Activated CD8-positive, alpha-beta memory T cell treated with anti-CD3 and anti-CD28 coated beads, Interleukin-2, amount 10 ng/mL, durations not matched to agents 7 days and 5 days (primary cell): Measurements from ENCODE around the gene AIP. TPM values are rescaled to one million over a fixed set of nuclear protein-coding genes. Genes with fewer than 3 reads are reported as not detected.

Experiments used
- ATAC-seq: fragments of 150-1000 bp; cut with Tn5 transposase; one replicate; pipeline ENCODE4 v1.10.0; 2021; ENCODE audit warnings: moderate library complexity
- CTCF ChIA-PET: fragments of 350-600 bp; sonication (Branson Sonifier 250); formaldehyde crosslinking; loops from one replicate; lab custom pipeline; 2021; ENCODE audit warnings: antibody characterized with exemption; lab: Charles Lee
- DNase-seq: peaks from one replicate; pipeline ENCODE4 v3.0.0-alpha.2; 2020
- H3K27ac Mint-ChIP-seq: one replicate; pipeline ENCODE4 v1.8.0; 2021; ENCODE audit warnings: mild to moderate bottlenecking, mixed read lengths
- H3K27me3 Mint-ChIP-seq: one replicate; pipeline ENCODE4 v1.8.0; 2021; ENCODE audit warnings: mixed read lengths
- H3K36me3 Mint-ChIP-seq: one replicate; pipeline ENCODE4 v1.8.0; 2021; ENCODE audit warnings: mild to moderate bottlenecking, mixed read lengths
- H3K4me1 Mint-ChIP-seq: one replicate; pipeline ENCODE4 v1.8.0; 2021; ENCODE audit warnings: mixed read lengths
- H3K4me3 Mint-ChIP-seq: one replicate; pipeline ENCODE4 v1.8.0; 2021; ENCODE audit warnings: mild to moderate bottlenecking, moderate library complexity, mixed read lengths
- H3K9me3 Mint-ChIP-seq: one replicate; pipeline ENCODE4 v1.8.0; 2022; ENCODE audit warnings: low read depth, mixed read lengths
- total RNA-seq, 2 experiments: library from RNA; stranded (reverse); gene quantifications; one replicate each; pipeline ENCODE4 v1.2.3, GENCODE V29; 2021

AIP gene
- total RNA-seq, 2 experiments from 2014 or later = 168 to 178 TPM

GRCh38 chr11:67439321-67440228 is 43.3 kb upstream of the AIP start:
- no peak for ATAC-seq
- CTCF ChIA-PET = interaction anchor here (0.9 to 8.0 kb wide), 13 partner anchors 11 to 78 kb away, joined by 3 to 96 read pairs (median 4); partner anchors contain the start of genes GPR152, PPP1CA, RPS6KB2 and TBC1D10C
- peaks cover 23% of the 10 kb centered on the region for H3K36me3 Mint-ChIP-seq

GRCh38 chr11:67440229-67441097 is 42.4 kb upstream of the AIP start:
- H3K27ac Mint-ChIP-seq = peak overlapping the region; percentile 93
- CTCF ChIA-PET = interaction anchor here (1.2 to 1.9 kb wide), 3 partner anchors 12 to 39 kb away, joined by 3 to 8 read pairs (median 5); partner anchors contain the start of genes GPR152, PPP1CA and RPS6KB2
- peaks cover 19% of the 10 kb centered on the region for H3K36me3 Mint-ChIP-seq
- no peak for ATAC-seq
- H3K9me3 Mint-ChIP-seq = no peaks in the 10 kb centered on the region
- peaks cover 58% of the 10 kb centered on the region for H3K4me1 Mint-ChIP-seq
- H3K27me3 Mint-ChIP-seq = no peaks in the 10 kb centered on the region
- DNase-seq = no peak
- peak overlapping the region; percentile 95 for H3K4me3 Mint-ChIP-seq

More at GRCh38 chr11:67439321-67440228, 43.3 kb upstream of the AIP start:
- H3K4me3 Mint-ChIP-seq = peak overlapping the region; percentile 95
- no peaks in the 10 kb centered on the region for H3K9me3 Mint-ChIP-seq
- DNase-seq = peak; percentile 59
- H3K4me1 Mint-ChIP-seq = peaks cover 54% of the 10 kb centered on the region
- H3K27ac Mint-ChIP-seq = peak overlapping the region; percentile 93
- H3K27me3 Mint-ChIP-seq = no peaks in the 10 kb centered on the region

GRCh38 chr11:67441098-67441563 is 41.7 kb upstream of the AIP start:
- CTCF ChIA-PET = interaction anchor here (0.6 to 1.9 kb wide), 2 partner anchors 12 to 40 kb away, joined by 3 to 8 read pairs; partner anchors contain the start of gene PPP1CA
- Mint-ChIP-seq H3K27ac (peak overlapping the region; percentile 29), H3K9me3 (no peaks in the 10 kb centered on the region), H3K36me3 (peaks cover 13% of the 10 kb centered on the region), H3K4me3 (peak overlapping the region; percentile 8), H3K4me1 (peaks cover 61% of the 10 kb centered on the region), H3K27me3 (no peaks in the 10 kb centered on the region)
- DNase-seq = no peak
- no peak for ATAC-seq

- Mint-ChIP-seq H3K27ac (peak overlapping the region; percentile 56), H3K4me1 (peaks cover 69% of the 10 kb centered on the region), H3K36me3 (peaks cover 7% of the 10 kb centered on the region), H3K4me3 (no peak overlapping the region), H3K27me3 (no peaks in the 10 kb centered on the region), H3K9me3 (no peaks in the 10 kb centered on the region)
- ATAC-seq (no peak), DNase-seq (no peak)
- CTCF ChIA-PET = interaction anchor here (0.6 to 1.9 kb wide), 2 partner anchors 13 to 40 kb away, joined by 3 to 8 read pairs; partner anchors contain the start of gene PPP1CA
Measured at GRCh38 chr11:67441731-67442351, 41.0 kb upstream of the AIP start.

- no peak for ATAC-seq
- H3K9me3 Mint-ChIP-seq = no peaks in the 10 kb centered on the region
- CTCF ChIA-PET = interaction anchor here (1.6 kb wide), 1 partner anchor 25 kb away, joined by 5 read pairs; no protein-coding TSS in a partner anchor
- peaks cover 76% of the 10 kb centered on the region for H3K4me1 Mint-ChIP-seq
- DNase-seq = no peak
- peaks cover 1% of the 10 kb centered on the region for H3K36me3 Mint-ChIP-seq
- H3K4me3 Mint-ChIP-seq = peak overlapping the region; percentile 30
- no peaks in the 10 kb centered on the region for H3K27me3 Mint-ChIP-seq
- H3K27ac Mint-ChIP-seq = peak overlapping the region; percentile 56
Measured at GRCh38 chr11:67442504-67443404, 40.1 kb upstream of the AIP start.

- no peak for ATAC-seq
- H3K4me1 Mint-ChIP-seq = peaks cover 69% of the 10 kb centered on the region
- CTCF ChIA-PET = no interaction called here
Measured at GRCh38 chr11:67445515-67445914, 37.3 kb upstream of the AIP start.

GRCh38 chr11:67448220-67448609 is 34.6 kb upstream of the AIP start:
- peaks cover 2% of the 10 kb centered on the region for H3K27me3 Mint-ChIP-seq
- ATAC-seq (no peak), DNase-seq (no peak)
- CTCF ChIA-PET = interaction anchor here (0.6 kb wide), 1 partner anchor 1615 kb away, joined by 3 read pairs; no protein-coding TSS in a partner anchor
- H3K36me3 Mint-ChIP-seq = no peaks in the 10 kb centered on the region
- no peaks in the 10 kb centered on the region for H3K9me3 Mint-ChIP-seq
- H3K4me1 Mint-ChIP-seq = peaks cover 55% of the 10 kb centered on the region
- no peak overlapping the region for H3K27ac Mint-ChIP-seq
- no peak overlapping the region for H3K4me3 Mint-ChIP-seq

More at GRCh38 chr11:67445515-67445914, 37.3 kb upstream of the AIP start:
- no peak for DNase-seq
- Mint-ChIP-seq H3K4me3 (peak overlapping the region; percentile 5), H3K27ac (peak overlapping the region; percentile 79), H3K27me3 (peaks cover 2% of the 10 kb centered on the region), H3K36me3 (no peaks in the 10 kb centered on the region), H3K9me3 (no peaks in the 10 kb centered on the region)

- CTCF ChIA-PET = interaction anchor here (1.4 kb wide), 1 partner anchor 12 kb away, joined by 6 read pairs; the partner anchor contains the start of gene PTPRCAP
- ATAC-seq (no peak), DNase-seq (no peak)
- Mint-ChIP-seq H3K36me3 (no peaks in the 10 kb centered on the region), H3K27ac (no peak overlapping the region), H3K4me1 (peaks cover 49% of the 10 kb centered on the region), H3K4me3 (no peak overlapping the region), H3K27me3 (peaks cover 2% of the 10 kb centered on the region), H3K9me3 (no peaks in the 10 kb centered on the region)
Measured at GRCh38 chr11:67449116-67449844, 33.5 kb upstream of the AIP start.

GRCh38 chr11:67450796-67451657 is 31.8 kb upstream of the AIP start:
- H3K9me3 Mint-ChIP-seq = no peaks in the 10 kb centered on the region
- H3K4me1 Mint-ChIP-seq = peaks cover 32% of the 10 kb centered on the region
- ATAC-seq = no peak
- no peak overlapping the region for H3K4me3 Mint-ChIP-seq
- no peaks in the 10 kb centered on the region for H3K36me3 Mint-ChIP-seq
- no peak for DNase-seq
- H3K27me3 Mint-ChIP-seq = peaks cover 2% of the 10 kb centered on the region
- no peak overlapping the region for H3K27ac Mint-ChIP-seq
- CTCF ChIA-PET = interaction anchor here (0.9 to 2.1 kb wide), 2 partner anchors 50 to 99 kb away, joined by 3 to 5 read pairs; partner anchors contain the start of gene PPP1CA

- no peaks in the 10 kb centered on the region for H3K9me3 Mint-ChIP-seq
- H3K36me3 Mint-ChIP-seq = no peaks in the 10 kb centered on the region
- no peak overlapping the region for H3K27ac Mint-ChIP-seq
- no peak for ATAC-seq
- peaks cover 2% of the 10 kb centered on the region for H3K27me3 Mint-ChIP-seq
- peaks cover 26% of the 10 kb centered on the region for H3K4me1 Mint-ChIP-seq
- no peak overlapping the region for H3K4me3 Mint-ChIP-seq
- DNase-seq = no peak
- CTCF ChIA-PET = interaction anchor here (0.9 to 2.1 kb wide), 2 partner anchors 50 to 100 kb away, joined by 3 to 5 read pairs; partner anchors contain the start of gene PPP1CA
Measured at GRCh38 chr11:67451658-67451976, 31.2 kb upstream of the AIP start.
